HL-60/S4 treated with phorbol 12-myristate 13-acetate at 8.2 ng/mL for 4 days and 3 days (cell line): Measurements from ENCODE around the gene CD79B.

Source experiments
- in situ Hi-C: fragments of 300-500 bp; cut with MboI; formaldehyde crosslinking; loops from 2 replicates; pipeline ENCODE4 v1.15.0; 2022; ENCODE audit warnings: low sequenced_read_pairs

CD79B gene

DNA sequence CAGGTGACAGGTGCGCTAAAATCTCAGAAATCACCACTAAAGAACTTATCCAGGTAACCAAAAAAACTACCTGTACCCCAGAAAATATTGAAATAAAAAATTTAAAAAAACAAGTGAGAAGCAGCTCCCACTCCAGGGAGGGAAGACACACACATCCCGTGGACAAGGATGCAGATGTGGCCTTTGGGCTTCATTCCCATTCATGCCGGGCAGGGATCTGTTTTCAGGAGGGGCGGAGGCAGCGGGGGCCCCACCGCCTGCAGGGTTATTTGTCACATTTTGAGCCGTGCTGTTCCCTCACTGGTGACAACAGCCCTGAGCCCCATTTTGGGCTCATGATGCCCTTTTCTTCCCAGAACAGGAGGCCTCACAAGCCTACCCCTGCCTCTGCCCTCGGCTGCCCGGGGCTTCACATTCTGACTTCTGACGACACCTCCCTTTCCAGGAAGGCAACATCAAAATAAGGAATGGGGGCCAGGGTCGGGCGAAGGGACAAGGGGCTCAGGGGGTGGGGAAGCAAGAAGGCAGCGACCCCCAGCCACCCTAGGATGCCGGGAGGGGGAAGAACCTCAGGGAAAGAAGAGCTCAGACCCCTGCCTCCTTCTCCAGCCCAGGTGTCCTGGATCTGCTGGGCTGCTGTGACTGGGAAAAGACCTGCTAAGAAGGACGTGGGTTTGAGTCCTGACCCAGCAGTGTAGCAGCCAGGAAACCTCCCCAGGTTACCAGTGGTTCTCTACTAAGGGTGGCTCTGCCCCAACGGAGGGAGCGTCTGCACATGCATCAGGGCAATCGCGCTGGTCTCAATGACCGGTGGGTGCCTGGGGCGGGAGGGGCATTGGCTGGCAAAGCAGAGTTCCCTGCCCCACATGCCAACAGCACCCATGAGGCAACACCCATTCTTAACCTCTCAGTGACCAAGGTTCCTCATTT lies 2.3 kb upstream of the CD79B start:
- in situ Hi-C loops, result no loop called here

DNA sequence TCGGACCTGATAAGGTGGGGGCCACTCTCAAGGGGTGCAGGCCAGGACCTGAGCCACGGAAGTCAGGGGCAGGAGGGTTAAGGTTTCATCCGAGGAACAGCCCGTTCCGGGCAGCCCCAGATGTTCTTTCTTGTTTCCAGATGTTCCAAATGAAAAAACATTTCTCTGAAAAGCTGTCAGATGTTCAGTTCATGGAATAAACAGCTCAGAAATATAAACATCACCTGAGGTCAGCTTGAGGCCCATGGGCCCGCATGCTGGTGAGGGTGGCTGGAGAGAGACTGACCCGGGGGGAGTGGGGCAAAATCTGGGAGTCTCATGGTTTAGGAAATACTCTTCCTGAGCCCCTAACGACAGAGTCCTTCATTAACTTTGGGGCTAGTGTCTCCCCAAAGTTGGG lies 1.5 kb upstream of the CD79B start:
- in situ Hi-C loops, result no loop called here

DNA sequence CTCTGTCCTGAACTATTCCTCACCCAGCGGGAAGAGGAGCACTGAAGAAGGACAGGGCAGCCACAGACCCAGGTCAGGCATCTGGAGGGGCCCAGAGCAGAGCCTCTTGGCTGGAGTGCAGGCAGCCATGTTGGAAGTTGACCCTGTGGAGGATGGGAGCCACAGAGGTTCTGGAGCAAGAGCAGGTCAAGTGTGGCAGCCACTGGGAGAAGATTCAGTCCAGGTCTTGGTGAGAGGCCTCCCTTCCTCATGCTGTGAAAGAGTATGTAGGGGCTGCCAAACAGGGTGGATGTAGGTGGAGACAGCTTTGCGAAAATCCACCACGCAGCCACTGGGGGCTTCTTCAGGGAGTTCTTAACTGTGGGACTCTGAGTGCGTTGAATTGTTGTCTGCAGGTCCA lies 590 bp upstream of the CD79B start:
- in situ Hi-C loops, result no loop called here

DNA sequence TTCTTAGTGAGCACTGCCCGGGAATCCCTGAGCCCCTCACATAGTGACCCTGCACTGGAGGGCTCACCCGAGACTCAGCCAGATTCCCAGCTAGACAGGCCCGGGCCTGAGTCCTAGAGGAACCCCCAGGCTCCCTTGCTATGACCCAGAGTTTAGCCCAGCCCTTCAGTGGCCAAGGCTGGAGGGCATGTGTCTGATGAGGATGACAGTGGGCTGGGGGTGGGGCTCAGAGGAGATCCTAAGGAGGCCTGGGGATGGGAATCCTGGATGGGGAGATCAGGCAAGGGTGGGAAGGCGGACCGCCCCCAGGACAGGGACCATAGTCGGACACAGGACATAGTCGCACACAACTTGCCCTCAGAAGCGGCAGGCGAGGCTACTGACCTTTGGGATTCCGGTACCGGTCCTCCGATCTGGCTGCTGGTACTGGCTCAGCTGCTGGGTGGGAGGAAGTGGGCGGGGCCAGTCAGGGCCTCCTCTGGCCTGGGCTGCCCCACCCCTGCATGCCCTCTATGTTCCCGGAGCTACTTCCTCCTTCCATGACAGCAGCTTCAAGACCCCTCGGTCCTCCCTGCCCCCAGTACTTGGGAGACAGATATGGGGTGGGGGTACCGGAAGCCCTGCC lies 1.1 kb downstream of the CD79B start:
- in situ Hi-C loops, result no loop called here

DNA sequence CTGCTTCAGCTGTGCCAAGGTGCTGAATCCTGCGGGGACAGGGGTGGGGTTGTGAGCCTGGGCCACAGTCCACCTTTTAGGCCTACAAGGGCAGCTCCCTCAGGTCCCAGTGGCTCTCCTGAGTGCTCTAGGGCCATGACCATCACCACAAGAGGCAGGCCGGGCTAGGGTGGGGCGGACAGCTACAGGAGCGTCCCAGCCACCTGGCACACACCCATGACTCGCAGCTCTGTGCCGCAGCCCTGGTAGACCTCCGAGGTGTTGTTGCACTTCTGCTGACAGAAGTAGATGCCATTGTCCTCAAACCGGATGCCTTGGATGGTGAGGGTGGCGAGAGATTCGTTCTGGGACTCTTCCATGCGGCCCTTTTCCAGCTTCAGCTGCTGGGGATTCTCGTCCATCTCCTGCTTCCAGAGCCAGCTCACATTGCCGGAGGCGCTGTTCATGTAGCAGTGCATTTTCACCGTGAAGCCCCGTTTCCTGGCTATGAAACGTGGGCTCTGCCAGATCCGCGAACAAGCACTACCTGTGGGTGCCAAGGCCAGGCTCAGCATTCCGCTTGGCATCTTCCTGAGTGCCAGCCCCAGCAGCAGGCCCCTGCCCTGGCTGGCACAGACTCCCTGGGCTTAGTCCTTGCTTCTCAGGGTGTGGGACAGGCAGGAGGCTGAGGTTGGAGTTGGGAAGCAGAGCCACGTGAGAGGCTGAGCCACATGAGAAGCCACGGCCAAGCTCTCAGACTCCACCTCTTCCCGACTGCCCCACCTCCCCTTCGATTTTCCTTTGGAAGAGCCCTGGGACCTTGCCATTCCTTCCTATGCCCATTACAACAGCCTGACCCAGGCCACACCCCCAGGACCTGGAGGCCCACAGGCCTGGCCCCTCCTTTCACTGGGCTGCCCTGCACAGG lies 2.0 kb downstream of the CD79B start:
- in situ Hi-C loops, result loop anchor here (10.0 kb wide), 1 partner anchor 205 kb away; the partner anchor contains the start of gene ERN1

DNA sequence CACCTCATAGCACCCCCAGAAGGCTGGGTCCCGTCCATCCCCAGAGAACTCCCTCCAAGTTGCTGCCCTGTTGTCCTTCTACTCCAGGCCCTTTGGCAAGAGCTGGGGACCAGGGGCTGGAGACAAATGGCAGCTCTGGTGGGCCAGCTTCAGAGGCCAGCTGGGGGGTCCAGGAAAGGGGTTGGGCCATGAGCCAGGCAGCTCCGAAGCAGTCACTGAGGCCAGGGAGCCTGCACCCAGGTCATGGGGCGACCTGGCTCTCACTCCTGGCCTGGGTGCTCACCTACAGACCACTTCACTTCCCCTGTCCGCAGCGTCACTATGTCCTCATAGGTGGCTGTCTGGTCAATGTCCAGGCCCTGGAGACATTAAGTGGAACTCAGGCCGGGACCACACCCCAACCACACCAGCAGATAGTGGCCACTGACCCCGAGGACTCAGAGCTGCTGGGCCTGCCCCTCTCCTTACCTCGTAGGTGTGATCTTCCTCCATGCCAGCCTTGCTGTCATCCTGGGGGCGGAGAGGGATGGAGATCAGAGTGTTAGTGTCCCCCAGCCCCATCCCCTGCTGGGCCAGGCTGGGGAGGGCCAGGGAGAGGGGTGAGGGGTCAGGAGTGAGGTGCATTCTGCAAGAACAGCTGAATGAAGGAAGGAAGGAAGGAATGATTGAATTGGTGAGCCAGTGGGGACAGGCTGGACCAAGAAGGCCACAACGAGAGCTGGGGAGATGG lies 3.0 kb downstream of the CD79B start:
- in situ Hi-C loops, result loop anchor here (10.0 kb wide), 1 partner anchor 206 kb away; the partner anchor contains the start of gene ERN1

DNA sequence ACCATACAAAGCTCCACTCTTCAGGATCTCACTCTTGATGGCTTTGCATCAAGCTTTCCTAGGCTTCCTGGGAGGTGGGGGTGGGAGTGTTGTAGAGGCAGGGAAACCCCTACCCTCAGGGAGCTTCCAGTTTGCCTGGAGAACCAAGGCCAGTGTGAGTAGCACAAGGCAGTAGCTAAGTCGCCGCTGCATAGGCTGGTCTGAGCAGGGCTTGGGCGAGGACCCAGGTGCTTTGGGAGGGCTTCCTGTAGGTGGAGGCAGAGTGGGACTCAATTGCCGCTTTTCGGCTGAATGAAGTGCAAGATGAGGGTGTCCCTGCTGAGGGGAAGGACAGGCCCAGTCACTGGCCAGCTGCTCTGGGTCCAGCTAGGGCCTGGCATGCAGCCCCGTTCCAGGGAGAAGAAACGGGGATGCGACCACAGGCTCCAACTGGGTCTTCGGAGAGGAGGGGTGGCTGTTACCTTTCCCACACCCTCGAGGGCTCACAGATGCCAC lies 3.9 kb downstream of the CD79B start:
- in situ Hi-C loops, result loop anchor here (10.0 kb wide), 1 partner anchor 207 kb away; the partner anchor contains the start of gene ERN1

DNA sequence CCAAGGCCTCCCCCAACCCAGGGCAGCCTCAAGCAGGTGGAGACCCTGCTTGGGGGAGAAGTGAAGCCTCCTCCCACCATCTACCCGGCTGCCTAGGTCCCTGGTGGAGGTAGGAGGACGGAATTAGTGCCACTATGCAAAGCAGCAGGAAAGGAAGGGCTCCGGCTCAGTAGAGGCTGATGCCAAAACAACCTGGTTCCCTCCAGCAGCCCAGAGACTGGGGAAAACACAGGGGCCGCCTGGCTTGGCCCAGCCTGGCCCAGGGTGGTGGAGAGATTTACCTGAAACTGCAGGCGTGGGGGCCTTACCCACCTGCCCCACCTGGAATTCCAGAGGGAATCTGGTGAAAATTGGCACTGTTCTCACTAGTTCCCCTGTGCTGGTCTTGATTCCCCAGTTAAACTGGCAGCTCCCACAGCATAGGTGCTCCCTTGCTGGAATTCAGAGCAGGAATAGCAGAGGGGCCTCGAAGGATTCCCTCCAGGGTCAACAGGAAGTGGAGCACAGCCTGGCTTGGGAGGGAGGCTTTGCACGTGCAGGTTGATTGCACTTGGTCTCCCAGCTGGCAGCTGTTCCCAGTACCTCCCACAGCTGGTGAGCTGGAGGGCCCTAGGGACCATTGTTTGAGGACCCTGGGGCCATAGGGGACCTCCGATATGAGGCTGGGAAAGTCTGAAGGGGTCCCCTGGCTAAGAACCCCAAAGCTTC lies 4.5 kb downstream of the CD79B start:
- in situ Hi-C loops, result loop anchor here (10.0 kb wide), 1 partner anchor 207 kb away; the partner anchor contains the start of gene ERN1

DNA sequence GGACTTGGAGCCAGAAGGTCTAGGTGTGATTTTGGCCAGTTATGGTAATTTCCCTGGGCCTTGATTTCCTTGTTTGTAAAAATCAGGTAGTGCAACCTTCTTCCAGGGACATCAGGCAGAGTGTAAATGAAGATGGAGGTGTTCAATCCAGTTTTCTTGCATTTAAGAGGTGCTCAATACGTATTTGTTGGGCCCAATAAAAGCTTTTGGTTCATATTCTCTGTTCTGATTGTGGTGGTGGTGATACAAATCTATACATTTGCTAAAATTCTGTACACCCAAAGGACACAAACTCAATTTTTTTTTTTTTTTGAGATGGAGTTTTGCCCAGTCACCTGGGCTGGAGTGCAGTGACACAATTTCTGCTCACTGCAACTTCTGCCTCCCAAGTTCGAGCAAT lies 6.0 kb downstream of the CD79B start:
- in situ Hi-C loops, result loop anchor here (10.0 kb wide), 1 partner anchor 209 kb away; the partner anchor contains the start of gene ERN1

DNA sequence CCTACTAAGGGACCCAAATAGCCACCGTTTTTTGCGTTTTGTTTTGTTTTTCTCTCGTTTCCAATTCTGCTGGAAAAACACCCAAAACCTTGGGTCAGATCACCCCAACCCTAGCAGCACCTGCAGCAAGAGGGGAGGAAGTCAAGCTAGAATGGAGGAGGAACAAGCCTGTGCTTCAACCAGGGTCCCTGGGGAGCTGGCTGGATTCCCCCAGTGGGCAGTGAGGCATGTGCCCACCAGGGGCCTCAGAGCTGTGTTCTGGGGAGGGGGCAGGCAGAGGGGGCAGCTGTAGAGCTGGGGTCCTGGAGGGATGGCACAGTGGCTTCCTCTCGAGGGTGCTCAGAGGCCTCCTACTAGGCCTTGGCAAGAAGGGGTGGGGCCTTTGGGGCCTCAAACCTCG lies 6.5 kb downstream of the CD79B start:
- in situ Hi-C loops, result loop anchor here (10.0 kb wide), 1 partner anchor 209 kb away; the partner anchor contains the start of gene ERN1

DNA sequence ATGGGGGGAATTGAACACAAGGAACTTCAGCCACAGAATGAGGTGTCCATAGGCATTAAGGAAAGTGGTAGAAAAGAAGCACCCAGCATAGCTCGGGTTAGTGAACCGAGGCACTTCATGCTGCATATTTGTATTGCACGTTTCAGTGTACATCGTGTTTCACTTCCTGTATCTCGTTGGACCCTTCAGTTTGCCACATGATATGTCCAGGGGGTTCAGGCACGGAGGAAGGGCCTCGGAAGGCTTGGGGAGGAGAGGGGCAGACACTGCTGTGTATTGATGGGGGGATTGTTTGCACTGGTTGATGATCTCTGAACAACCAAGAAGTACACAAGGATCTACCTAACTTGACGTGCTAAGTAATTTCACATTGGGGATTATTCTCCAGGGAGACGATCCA lies 9.7 kb downstream of the CD79B start:
- in situ Hi-C loops, result loop anchor here (10.0 to 25.0 kb wide), 2 partner anchors 212 to 365 kb away; partner anchors contain the start of gene ERN1

DNA sequence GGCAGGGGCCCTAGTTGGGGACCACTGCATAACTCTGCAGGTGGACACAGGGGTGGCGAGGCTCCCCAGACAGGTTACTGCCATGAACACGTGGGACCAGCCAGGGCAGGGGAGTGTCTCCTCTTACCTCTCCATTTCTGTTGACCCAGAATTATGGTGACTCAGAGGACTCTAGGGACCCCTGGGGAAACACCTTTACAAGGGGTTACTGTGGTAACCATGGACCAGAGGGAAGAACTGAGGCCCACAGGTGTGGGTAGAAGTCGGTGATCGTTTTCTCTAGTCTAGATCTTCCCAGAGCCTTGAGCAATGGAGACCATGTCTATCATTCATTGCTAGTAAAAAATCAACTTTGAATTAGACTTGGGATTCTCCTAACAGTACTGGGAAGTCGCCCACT lies 11.4 kb downstream of the CD79B start:
- in situ Hi-C loops, result loop anchor here (10.0 to 25.0 kb wide), 2 partner anchors 214 to 367 kb away; partner anchors contain the start of gene ERN1

DNA sequence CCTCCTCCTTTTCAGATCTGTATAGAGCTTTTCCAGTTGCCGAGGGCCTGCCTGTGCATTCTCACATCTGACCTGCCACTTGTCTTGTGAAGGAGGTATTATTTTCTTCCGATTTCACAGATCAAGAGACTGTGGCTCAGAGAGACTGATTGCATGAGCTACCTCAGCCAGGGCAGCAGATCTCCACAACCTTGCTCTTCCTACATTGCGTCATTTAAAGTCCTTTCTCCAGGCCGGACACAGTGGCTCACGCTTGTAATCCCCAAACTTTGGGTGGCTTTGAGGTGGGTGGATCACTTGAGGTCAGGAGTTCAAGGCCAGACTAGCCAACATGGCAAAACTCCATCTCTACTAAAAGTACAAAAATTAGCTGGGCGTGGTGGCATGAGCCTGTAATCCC lies 12.1 kb downstream of the CD79B start:
- in situ Hi-C loops, result loop anchor here (10.0 to 25.0 kb wide), 2 partner anchors 215 to 367 kb away; partner anchors contain the start of gene ERN1

DNA sequence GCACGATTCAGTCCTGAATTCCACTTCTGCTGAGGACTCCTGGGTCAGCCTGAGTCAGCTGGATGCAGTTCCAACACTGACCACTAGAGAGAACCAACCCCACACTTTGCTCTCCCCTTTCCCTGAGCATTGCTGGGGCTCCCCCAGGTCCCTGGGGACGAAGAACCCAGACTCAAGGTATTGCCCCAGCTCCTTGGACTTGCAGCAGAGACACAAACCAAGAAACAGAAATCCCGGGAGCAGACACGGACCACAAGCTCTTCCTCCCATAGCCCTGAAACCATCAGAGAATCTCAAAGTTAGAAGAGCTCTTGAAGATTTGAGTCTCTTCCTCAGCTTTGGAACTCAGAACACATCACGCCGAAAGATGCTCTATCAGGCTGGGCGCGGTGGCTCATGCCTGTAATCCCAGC lies 12.8 kb downstream of the CD79B start:
- in situ Hi-C loops, result loop anchor here (25.0 kb wide), 1 partner anchor 368 kb away; no protein-coding TSS in a partner anchor

DNA sequence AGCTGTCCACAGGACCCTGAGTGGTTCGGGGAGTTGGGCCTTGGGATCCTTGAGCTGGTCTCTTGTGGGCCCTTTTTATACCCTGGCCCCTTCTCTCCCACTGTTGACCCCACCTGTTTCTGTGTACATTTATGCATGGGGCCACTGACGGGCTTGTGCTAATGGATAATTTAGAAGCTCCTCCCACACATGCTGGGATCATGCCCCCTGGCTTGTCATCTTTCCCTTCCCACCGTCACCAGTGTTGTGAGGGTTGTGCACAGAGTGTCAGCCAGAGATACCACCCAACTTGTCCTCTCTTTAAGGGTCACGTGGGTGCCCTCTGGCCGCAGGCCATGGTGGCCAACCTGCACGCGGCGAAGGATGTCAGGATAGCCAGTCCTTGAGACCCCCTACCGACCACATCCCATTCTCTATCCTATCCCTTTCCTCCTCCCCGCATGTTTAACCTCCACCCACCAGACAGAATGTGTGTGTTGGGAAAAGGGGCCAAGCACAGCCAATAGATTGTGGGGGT lies 13.3 kb downstream of the CD79B start, which contains the start of gene GH1:
Gene GH1 (minus strand): TSS at position 51 of the 517 bp plus-strand sequence. CDS start 63 bp downstream, outside the sequence.
- in situ Hi-C loops, result loop anchor here (25.0 kb wide), 1 partner anchor 368 kb away; no protein-coding TSS in a partner anchor

DNA sequence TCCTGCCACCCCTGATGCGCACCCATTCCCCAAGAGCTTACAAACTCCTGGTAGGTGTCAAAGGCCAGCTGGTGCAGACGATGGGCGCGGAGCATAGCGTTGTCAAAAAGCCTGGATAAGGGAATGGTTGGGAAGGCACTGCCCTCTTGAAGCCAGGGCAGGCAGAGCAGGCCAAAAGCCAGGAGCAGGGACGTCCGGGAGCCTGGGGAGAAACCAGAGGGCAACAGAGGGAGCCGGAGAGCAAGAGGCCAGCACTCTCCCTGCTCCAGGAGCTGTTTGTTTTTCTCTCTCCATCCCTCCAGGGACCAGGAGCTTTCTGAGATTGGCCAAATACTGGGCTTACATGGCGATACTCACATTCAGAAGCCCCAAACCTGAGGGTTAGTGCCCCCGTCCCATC lies 13.8 kb downstream of the CD79B start:
- in situ Hi-C loops, result loop anchor here (25.0 kb wide), 1 partner anchor 369 kb away; no protein-coding TSS in a partner anchor

DNA sequence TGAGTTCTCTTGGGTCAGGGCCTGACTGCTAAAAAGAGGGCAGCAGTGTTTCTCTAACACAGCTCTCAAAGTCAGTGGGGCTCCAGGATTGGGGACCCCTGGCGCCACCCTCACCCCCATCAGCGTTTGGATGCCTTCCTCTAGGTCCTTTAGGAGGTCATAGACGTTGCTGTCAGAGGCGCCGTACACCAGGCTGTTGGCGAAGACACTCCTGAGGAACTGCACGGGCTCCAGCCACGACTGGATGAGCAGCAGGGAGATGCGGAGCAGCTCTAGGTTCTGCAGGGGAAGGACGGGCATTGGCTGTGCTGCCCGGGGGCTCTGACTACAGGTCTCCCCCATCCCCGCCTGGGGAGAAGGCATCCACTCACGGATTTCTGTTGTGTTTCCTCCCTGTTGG lies 14.5 kb downstream of the CD79B start:
- in situ Hi-C loops, result loop anchor here (25.0 kb wide), 1 partner anchor 370 kb away; no protein-coding TSS in a partner anchor

DNA sequence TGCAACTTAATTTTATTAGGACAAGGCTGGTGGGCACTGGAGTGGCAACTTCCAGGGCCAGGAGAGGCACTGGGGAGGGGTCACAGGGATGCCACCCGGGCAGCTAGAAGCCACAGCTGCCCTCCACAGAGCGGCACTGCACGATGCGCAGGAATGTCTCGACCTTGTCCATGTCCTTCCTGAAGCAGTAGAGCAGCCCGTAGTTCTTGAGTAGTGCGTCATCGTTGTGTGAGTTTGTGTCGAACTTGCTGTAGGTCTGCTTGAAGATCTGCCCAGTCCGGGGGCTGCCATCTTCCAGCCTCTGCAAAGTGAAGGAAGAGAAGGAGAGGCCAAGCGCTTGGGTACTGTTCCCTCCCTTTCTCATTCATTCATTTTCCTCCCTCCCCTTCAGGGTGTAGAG lies 14.9 kb downstream of the CD79B start:
- in situ Hi-C loops, result loop anchor here (25.0 kb wide), 1 partner anchor 370 kb away; no protein-coding TSS in a partner anchor
